GM19238 (cell line): ENCODE measurements around the gene EXD2.
"Not testable (repeated sequence)": the region's sequence is repeated elsewhere in the genome, so short reads cannot be mapped to it uniquely, and the experiment has no call there.

ENCODE experiments used
- DNase-seq: peaks from one replicate; pipeline ENCODE4 v3.0.0; 2011; ENCODE audit warnings: low spot score; ENCODE audit not compliant: insufficient read length

The EXD2 gene

GRCh38 chr14:69191340-69192111, at the start of gene EXD2:
TSS of gene EXD2 (plus strand) at chr14:69191498. CDS start at chr14:69209471, 17,973 bp downstream.
- peak; percentile 86 for DNase-seq

GRCh38 chr14:69141550-69141949, 49.7 kb upstream of the EXD2 start:
- DNase-seq, result no peak

- no peak for DNase-seq
These were observed 49.2 kb upstream of the EXD2 start for GRCh38 chr14:69142101-69142500.

- no peak for DNase-seq
These were observed 41.6 kb upstream of the EXD2 start for GRCh38 chr14:69149461-69150244.

GRCh38 chr14:69151458-69152180, 39.7 kb upstream of the EXD2 start:
- DNase-seq, result peak; percentile 66

- peak; percentile 38 for DNase-seq
These were observed 39.0 kb upstream of the EXD2 start for GRCh38 chr14:69152181-69152901.

GRCh38 chr14:69152902-69153151, 38.5 kb upstream of the EXD2 start, which contains the start of gene DCAF5:
TSS of gene DCAF5 (minus strand) at chr14:69153119. CDS start at chr14:69152978, 141 bp downstream.
- no peak for DNase-seq

- peak; percentile 98 for DNase-seq
These were observed 38.0 kb upstream of the EXD2 start for GRCh38 chr14:69153152-69153872.

GRCh38 chr14:69153873-69154270, 37.4 kb upstream of the EXD2 start:
- DNase-seq, result no peak

- no peak for DNase-seq
These were observed 36.5 kb upstream of the EXD2 start for GRCh38 chr14:69154779-69155178.

GRCh38 chr14:69156224-69156623, 35.1 kb upstream of the EXD2 start:
- no peak for DNase-seq

GRCh38 chr14:69161590-69161989, 29.7 kb upstream of the EXD2 start:
- DNase-seq, result no peak

GRCh38 chr14:69165787-69166186, 25.5 kb upstream of the EXD2 start:
- not testable (repeated sequence) for DNase-seq

- no peak for DNase-seq
These were observed 20.5 kb upstream of the EXD2 start for GRCh38 chr14:69170839-69171238.

GRCh38 chr14:69171569-69171968, 19.7 kb upstream of the EXD2 start:
- no peak for DNase-seq

- no peak for DNase-seq
These were observed 16.2 kb upstream of the EXD2 start for GRCh38 chr14:69175130-69175529.

- DNase-seq, result no peak
These were observed 9.8 kb upstream of the EXD2 start for GRCh38 chr14:69181491-69181890.

GRCh38 chr14:69182580-69182979, 8.7 kb upstream of the EXD2 start:
- not testable (repeated sequence) for DNase-seq

- no peak for DNase-seq
These were observed 7.6 kb upstream of the EXD2 start for GRCh38 chr14:69183735-69184134.

- DNase-seq, result no peak
These were observed 1.1 kb upstream of the EXD2 start for GRCh38 chr14:69190191-69190590.

- DNase-seq, result no peak
These were observed 2.4 kb downstream of the EXD2 start for GRCh38 chr14:69193721-69194120.
